Progenitor cell of endocrine pancreas (in vitro differentiated cells): ENCODE data around the gene COMTD1. TPM values are rescaled to one million over a fixed set of nuclear protein-coding genes. Genes with fewer than 3 reads are reported as not detected.

ENCODE experiments used
- DNase-seq: peaks from one replicate; pipeline ENCODE4 v3.0.0; 2021; ENCODE audit warnings: low spot score; ENCODE audit not compliant: unreplicated experiment
- H3K27ac Mint-ChIP-seq: 2 replicates; pipeline ENCODE4 v1.8.0; 2021; ENCODE audit warnings: mild to moderate bottlenecking, moderate library complexity, mixed read lengths
- H3K27me3 Mint-ChIP-seq: 2 replicates; pipeline ENCODE4 v1.8.0; 2021; ENCODE audit warnings: mixed read lengths
- H3K36me3 Mint-ChIP-seq: 2 replicates; pipeline ENCODE4 v1.8.0; 2022; ENCODE audit warnings: mixed read lengths; ENCODE audit not compliant: insufficient read depth
- H3K4me1 Mint-ChIP-seq: 2 replicates; pipeline ENCODE4 v1.8.0; 2021; ENCODE audit warnings: low read depth, mixed read lengths
- H3K4me3 Mint-ChIP-seq: 2 replicates; pipeline ENCODE4 v1.8.0; 2021; ENCODE audit warnings: low read depth, mild to moderate bottlenecking, moderate library complexity, mixed read lengths
- H3K9me3 Mint-ChIP-seq: 2 replicates; pipeline ENCODE4 v1.8.0; 2021; ENCODE audit warnings: low read depth, mixed read lengths
- total RNA-seq: library from RNA; stranded (reverse); gene quantifications from 2 replicates; pipeline ENCODE4 v1.2.1, GENCODE V29; 2021
- TF ChIP-seq, protein P1 (sequence below): fragments of 200-600 bp; sonication (generic); IDR thresholded peaks from one replicate; pipeline ENCODE4 v1.5.0; 2021; ENCODE audit warnings: antibody characterized with exemption, mild to moderate bottlenecking; ENCODE audit not compliant: unreplicated experiment

COMTD1 gene
- total RNA-seq, 1 donor from 2014 or later, result 18.4 TPM

GRCh38 chr10:75253281-75254220 lies 17.8 kb upstream of the COMTD1 start:
- Mint-ChIP-seq H3K36me3 (no peaks in the 10 kb centered on the region), H3K27ac (no peak overlapping the region), H3K4me1 (no peaks in the 10 kb centered on the region), H3K4me3 (no peak overlapping the region), H3K27me3 (peaks cover 3% of the 10 kb centered on the region), H3K9me3 (peaks cover 19% of the 10 kb centered on the region)
- TF ChIP-seq, protein P1, sequence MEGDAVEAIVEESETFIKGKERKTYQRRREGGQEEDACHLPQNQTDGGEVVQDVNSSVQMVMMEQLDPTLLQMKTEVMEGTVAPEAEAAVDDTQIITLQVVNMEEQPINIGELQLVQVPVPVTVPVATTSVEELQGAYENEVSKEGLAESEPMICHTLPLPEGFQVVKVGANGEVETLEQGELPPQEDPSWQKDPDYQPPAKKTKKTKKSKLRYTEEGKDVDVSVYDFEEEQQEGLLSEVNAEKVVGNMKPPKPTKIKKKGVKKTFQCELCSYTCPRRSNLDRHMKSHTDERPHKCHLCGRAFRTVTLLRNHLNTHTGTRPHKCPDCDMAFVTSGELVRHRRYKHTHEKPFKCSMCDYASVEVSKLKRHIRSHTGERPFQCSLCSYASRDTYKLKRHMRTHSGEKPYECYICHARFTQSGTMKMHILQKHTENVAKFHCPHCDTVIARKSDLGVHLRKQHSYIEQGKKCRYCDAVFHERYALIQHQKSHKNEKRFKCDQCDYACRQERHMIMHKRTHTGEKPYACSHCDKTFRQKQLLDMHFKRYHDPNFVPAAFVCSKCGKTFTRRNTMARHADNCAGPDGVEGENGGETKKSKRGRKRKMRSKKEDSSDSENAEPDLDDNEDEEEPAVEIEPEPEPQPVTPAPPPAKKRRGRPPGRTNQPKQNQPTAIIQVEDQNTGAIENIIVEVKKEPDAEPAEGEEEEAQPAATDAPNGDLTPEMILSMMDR, result no peak
- no peak for DNase-seq

- no peaks in the 10 kb centered on the region for H3K36me3 Mint-ChIP-seq
Measured at GRCh38 chr10:75250934-75251333, 15.2 kb upstream of the COMTD1 start.

DNA sequence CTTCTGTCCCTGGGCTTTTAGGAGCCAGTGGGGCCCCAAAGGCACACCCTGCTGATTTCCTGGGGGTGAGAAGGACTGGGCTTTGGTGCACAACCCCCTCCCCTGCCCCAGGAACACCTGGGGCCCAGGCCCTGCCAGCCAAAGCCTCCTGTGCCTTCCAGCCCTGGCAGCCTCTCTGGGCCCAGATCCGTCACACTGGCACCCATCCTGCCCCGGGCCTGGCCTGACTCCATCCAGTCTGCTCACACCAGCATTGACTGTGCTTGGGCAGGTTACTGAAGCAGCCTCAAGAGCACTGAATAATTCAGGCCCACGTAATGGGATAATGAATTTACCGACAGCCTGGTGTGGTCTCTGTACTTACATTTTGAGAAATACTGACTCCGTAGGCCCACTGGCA lies 12.0 kb upstream of the COMTD1 start:
- Mint-ChIP-seq H3K27ac (no peak overlapping the region), H3K4me1 (peaks cover 4% of the 10 kb centered on the region), H3K4me3 (no peak overlapping the region), H3K36me3 (no peaks in the 10 kb centered on the region), H3K27me3 (peaks cover 3% of the 10 kb centered on the region), H3K9me3 (peaks cover 3% of the 10 kb centered on the region)
- DNase-seq, result no peak
- TF ChIP-seq, protein P1, result no peak

More at GRCh38 chr10:75250934-75251333, 15.2 kb upstream of the COMTD1 start:
- Mint-ChIP-seq H3K4me3 (no peak overlapping the region), H3K27me3 (peaks cover 3% of the 10 kb centered on the region), H3K27ac (no peak overlapping the region), H3K4me1 (peaks cover under 1% of the 10 kb centered on the region), H3K9me3 (peaks cover 19% of the 10 kb centered on the region)
- TF ChIP-seq, protein P1, result no peak
- no peak for DNase-seq

- Mint-ChIP-seq H3K27me3 (peaks cover 3% of the 10 kb centered on the region), H3K4me1 (peaks cover 4% of the 10 kb centered on the region), H3K4me3 (no peak overlapping the region), H3K36me3 (no peaks in the 10 kb centered on the region), H3K9me3 (no peaks in the 10 kb centered on the region), H3K27ac (no peak overlapping the region)
- no peak for DNase-seq
- TF ChIP-seq, protein P1, result no peak
Measured at GRCh38 chr10:75246506-75246905, 10.7 kb upstream of the COMTD1 start.

- TF ChIP-seq, protein P1, result no peak
- peaks cover 3% of the 10 kb centered on the region for H3K27me3 Mint-ChIP-seq
- H3K27ac Mint-ChIP-seq, result peak overlapping the region; percentile 29
- H3K36me3 Mint-ChIP-seq, result no peaks in the 10 kb centered on the region
- peaks cover 4% of the 10 kb centered on the region for H3K4me1 Mint-ChIP-seq
- H3K9me3 Mint-ChIP-seq, result no peaks in the 10 kb centered on the region
- H3K4me3 Mint-ChIP-seq, result no peak overlapping the region
- no peak for DNase-seq
Measured at GRCh38 chr10:75245354-75246250, 9.8 kb upstream of the COMTD1 start.
